M059J (cell line): ENCODE results near the gene MEF2D. TPM values are rescaled to one million over a fixed set of nuclear protein-coding genes. Genes with fewer than 3 reads are reported as not detected.

Experiments used
- DNase-seq: peaks from one replicate; pipeline ENCODE4 v3.0.0-alpha.2; 2012; ENCODE audit warnings: low read depth
- total RNA-seq: library from RNA; depleted of rRNA; stranded (reverse); fragments of >200 nt; shearing (Covaris generic); gene quantifications from 2 replicates; pipeline ENCODE4 v1.2.3, GENCODE V29; 2014

Gene MEF2D
- total RNA-seq, 1 experiment from 2014 or later, result 26.3 TPM

DNA sequence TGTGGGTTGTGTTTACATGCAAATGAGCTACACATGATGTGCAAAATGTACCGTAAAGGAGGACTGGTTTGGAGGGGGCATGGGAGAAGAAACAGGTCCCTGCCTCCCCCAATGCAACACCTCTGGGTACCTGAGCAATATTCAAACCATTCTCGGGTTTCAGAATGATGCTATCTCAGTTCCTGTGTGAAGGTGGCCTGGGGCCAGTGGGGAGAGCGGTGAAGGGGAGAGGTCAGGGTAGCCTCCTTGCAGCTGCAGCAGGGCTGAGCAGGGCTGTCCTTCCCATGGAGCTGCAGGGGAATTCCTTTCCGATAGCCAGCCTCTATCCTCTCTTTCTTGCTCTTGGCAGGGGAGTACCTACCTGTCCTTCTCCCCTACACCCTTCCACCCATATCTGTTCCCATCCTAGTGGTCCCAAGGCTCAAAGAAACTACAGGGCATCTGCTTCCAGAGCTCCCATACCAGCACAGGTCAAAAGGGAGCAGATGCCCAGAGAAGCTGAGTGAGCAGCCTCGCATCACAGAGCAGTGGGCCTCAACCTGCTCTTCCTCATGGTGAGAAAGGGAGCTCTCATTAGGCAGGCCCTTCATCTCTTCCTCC, 11.9 kb downstream of the MEF2D start:
- no peak for DNase-seq

DNA sequence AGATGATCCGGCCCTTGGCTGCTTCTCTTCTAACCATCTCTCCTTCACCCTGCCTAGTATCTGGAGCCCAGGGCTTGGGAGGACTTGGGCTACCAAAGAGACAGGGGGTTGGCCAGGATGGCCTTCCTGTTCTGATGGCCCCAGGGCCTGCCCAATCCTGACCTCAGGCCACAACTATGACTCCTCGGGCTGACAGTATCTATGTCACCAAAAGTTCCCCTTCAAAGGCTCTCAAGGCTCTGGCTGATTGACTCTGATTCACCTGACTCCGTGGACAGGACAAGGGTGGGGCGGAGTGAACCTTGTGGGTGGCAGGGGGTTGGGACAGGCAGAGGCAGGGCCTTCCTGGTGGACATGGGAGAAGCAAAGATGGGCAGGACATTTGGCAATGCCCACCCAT, 12.7 kb downstream of the MEF2D start:
- peak; percentile 38 for DNase-seq

DNA sequence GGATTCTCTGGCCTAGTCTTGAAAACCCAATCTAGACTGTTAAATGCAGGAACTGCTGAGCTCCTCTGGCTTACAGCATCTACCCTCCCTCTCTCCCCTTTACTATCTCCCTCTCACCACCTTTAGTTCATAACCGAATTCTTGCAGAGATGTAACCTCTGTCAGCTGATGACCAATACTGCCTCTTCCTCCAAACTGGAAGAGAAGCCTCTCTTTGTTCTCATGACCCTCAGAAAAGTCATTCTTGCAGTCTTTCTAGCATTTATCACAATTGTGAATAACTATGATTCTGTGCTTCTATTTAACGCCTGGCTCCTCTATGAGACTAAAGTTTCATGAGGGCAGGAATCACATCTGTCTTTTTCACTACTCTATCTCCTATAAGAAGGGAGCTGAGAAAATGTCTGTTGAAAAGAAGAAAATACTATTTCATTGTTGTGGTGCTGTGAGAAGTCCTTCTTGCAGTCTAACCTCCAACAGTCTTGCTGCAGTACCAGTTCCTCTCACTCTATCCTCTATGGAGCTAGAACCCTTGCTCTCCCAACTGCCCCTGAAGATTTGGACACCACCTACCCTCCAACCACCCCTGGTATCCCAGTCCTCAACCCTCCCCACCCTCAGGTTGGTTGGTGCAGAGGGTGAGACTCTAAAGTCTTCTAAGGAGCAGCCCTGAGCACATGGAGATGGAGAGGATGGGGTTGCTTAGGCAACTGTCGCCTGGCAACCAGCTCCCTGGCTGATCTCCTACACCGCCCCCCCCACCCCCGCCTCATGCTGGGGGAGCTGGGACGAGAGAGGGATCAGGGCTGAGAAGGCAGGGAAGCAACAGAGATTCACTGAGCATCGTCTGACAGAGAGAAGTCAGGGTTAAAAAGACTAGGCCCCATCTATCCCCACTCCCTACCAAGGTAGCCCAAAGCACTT, 13.9 kb downstream of the MEF2D start:
- no peak for DNase-seq

DNA sequence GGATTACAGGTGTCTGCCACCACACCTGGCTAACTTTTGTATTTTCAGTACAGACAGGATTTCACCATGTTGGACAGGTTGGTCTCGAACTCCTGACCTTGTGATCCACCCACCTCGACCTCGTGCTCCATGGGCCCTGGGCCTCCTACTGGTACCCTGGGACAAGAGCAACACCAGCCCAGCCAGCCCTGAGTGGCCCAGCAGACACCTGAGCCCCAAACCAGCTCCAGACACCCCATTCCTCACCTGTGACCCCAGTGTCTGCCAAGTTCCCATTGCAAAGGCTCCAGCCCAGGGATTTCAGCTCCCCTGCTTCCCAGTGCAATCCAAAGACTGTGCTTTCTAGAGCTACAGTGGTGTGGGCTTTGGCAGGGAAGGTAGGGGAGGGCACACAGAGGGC, 14.6 kb downstream of the MEF2D start:
- DNase-seq, result no peak

DNA sequence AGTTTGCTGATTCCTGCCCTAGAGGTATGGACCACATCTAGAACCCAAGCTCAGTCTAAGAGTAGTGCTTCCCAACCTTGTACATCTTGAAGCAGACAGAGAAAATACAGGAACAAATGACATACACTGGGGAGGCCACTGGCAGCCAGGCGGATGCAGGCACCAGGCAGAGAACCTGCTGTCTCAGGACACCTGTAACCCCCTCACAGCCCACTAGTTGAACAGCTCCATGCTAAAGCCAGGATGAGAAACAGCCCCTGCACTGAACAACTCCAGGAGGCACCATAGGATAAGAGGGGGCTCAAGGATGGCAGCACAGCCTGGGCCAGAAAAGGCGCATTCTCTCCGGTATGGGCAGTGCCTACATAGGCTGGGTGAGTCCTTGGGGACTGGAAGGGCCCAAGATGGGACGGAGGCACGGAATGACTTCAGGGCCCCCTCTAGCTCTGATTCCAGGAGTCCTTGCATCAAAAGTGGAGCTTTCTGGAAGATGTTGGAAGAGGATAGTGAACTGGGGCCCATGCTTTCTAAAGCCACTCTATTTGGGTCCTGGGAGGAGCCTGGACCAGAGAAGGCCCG, 16.0 kb downstream of the MEF2D start:
- DNase-seq, result no peak

DNA sequence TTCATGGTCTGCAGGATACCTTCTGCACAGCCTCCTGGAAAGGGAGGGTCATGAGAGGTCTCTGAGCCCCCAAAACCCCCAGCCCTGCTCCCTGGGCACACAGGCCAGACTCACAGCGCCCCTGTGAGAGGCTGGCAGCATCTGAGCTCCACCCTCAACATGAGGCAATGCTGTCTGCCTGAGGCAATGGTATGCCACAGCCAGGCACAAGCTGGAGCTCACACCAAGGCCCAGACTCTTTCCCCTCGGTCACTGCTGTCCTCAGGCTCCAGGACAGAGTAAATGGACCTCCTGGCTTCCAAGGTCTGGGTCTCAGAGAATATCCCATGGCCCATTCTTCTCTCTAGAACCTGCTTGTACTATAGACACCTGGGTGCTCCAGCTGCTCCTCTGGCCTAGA, 17.2 kb downstream of the MEF2D start:
- DNase-seq, result no peak

DNA sequence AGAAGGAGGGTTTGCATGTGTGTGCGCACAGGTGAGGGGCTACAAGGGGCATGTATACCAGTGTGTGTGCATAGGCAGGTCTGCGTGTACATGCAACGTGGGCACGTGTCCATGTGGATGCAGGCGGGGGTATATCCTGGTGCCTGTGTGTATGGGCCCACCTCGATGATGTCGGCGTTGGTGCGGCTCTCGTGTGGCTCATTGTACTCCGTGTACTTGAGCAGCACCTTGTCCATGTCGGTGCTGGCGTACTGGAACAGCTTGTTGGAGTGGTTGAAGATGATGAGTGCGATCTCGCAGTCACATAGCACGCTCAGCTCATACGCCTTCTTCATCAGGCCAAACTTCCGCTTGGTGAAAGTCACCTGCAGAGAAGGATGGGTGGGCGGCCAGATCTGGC, 18.3 kb downstream of the MEF2D start:
- no peak for DNase-seq

DNA sequence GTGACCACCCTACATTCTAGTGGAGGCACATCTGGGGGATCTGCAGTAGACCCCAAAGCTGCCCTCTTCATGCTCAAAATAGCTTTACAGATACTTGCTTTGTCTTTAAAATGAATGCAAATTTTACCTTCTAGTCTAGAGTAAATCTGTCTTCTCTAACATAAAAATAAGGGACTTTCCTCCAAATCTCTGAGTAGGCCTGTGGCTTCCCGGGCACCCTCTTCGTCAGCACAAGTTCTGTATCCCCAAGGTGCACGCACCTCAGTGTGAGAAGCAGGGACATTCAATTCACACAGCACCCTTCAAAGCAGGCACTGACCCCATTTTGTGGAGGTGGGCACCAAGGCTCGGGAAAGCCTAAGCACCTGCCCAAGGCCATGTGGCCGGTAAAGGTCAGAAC, 19.0 kb downstream of the MEF2D start:
- no peak for DNase-seq

DNA sequence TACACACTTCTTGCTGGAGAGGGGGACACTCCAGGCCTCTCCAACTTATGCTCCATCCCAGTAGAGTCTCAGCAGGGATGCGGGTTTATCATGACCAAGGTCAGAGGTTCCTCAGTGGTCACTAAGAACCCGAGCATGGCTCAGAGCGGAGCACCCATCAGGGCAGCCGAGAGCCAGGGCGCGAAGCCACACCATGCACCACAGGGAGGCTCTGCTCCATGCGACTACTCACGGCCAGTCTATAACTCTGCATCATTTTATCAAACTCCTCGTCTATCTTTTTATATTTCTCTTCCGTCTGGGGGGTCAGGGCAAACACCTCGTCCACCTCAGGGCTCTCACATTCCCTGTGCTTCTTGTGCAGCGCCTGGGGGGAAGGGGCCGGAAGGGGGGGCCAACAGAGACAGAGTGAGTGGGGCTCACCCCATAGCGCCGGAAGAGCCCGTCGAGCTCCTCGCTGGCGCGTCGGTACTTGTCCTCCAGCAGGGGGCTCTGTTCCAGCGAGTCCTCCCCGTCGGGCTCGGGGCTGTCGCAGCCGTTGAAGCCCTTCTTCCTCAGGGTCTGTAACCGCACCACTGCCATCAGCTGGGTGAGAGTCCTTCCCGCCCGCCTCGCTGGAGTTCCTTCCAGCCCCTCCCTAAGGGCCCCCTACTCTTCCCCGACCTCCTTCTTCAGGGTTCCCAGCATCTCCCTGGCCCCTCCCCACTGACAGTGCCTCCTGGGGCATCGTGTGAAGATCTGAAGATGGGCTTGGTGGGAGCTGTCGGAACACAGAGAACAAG, 20.0 kb downstream of the MEF2D start:
- no peak for DNase-seq

DNA sequence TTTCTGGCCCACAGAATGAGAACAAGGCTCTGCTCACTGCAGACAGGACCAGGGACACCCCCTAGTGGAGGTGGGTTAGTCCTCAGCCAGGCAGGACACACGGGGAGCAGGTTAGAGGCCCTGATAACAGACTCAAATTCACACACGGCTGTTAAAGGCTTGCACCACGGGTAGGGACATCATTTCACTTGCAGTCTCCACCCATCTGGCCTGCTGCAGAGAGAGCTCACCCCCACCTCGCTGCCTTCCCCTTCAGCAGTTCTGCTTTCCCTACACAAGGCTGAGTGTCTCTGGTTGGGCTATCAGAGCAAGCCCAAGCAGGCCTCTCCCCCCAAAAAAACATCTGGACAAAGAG, 20.6 kb downstream of the MEF2D start:
- no peak for DNase-seq

DNA sequence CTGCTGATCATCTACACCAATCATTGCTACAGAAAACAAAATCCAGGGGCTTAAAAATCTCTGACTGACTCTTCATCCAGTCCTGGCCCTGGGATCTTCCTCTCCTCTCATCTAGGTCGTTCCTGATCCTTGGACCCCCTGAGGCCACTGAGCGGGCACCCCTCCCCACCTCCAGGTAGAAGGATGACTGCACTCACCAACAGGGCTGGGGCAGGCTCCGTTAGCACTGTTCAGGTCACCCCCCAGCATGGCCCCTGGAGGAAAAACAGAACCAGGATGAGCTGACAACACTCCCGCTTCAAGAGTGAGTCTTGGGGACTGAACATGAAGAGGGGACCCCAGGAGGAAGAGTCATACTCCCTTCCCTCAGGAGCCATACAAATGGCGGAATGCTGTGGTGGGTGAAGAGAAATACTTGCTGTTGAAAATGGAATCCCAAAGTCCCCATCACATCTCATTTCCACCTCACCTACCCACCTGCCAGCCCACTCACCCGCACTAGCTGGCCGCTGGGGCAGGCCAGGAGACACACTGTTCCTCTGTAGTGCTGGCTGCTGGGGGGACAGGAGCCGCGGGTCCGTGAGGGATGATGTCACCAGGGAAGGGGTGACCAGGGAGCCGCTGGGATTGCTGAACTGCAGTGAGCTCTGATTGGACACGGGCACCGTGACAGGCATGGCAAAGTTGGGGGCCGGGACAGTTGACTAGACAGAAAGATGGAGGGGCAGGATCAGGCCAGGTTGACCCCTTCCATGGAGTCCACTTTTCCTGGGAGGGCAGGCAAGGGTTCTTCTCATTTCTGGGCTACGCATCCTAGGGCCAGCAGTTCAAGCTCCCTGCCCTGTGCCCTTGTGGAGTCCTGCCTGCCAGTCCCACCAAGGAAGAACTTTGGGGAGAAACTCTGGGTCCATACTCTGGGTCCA, 21.2 kb downstream of the MEF2D start:
- no peak for DNase-seq

DNA sequence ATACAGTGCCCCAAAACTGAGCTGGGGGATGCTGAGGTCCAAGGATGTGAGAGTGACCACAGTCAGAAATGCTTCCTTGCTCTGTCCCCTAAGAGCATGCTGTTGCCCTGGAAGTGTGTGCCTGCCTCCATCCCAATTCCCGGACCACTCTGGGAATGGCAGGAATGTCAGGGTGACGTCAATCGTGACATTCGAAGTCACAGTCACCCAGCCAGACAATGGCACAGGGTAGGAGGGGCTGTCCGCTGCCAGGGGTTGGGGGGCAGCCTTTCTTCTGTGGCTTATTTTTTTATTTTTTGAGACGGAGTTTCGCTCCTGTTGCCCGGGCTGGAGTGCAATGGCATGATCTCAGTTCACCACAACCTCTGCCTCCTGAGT, 22.3 kb downstream of the MEF2D start:
- DNase-seq, result no peak

DNA sequence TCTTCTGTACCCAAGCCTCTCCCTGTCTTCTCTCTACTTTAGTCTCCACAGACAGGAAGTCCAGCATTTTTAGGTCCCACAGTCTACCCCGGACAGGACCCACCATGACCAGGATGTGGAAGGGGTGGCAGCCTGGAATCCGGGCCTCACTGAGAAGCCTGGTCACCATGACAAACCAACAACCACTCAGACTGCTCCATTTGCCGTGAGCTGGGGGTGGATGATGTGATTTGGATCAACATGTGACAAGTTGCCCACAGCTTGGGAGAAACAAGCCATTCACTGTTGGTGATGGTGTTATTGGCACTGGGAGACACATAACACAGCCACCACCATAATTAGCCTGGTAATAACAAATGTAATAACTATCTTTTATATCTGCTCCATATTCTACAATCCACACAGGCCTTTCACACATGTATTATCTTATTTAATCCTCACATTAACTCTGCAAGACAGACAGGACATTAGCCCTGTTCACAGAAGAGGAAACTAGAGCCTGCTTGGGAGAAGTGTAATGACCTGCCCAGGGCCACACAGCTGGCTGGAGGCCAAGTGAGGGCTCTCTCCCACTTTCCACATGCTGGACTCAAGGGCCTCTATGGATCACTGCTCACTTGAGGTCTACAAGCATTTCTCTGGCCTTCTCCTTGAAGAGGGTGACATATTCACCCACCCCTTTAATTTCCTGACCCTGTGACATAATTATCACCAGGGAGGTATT, 22.9 kb downstream of the MEF2D start:
- DNase-seq, result peak; percentile 24

DNA sequence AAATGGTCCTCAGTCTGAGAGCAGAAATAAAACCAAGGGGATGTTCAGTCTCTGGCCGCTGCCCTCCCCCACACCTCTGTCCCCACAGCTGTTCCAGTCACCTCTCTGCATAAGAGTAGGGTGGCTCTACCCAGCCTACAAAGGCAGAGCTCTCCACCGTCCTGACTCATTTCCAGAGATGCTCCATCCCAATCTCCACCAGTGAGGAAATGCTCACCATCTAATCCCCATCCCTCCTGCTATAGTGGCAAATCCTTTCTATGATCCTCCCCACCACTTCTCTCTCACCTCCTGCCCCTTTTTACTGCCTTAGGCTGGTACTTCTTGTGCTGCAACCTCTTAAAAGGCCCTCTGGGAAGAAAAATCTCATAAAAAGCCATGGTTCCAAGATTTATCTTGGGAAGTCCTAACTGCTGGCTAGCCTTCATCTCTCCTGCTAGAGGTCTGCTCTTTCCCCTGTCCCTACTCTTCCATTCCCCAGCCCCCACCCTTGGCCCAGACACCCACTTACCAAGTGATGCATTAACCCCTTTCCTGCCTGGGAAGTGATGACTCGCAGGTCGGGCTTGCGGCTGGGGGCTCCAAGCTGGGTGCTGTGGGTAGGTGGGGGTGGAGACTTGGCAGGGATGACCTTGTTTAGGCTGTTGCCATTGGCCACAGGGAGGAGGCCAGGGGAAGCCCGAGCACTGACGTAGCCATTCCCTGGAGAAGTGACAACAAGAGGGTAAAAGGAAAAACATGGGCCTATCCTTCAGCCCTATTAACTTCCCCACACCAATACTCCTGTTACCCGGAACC, 23.9 kb downstream of the MEF2D start:
- DNase-seq, result peak; percentile 77

DNA sequence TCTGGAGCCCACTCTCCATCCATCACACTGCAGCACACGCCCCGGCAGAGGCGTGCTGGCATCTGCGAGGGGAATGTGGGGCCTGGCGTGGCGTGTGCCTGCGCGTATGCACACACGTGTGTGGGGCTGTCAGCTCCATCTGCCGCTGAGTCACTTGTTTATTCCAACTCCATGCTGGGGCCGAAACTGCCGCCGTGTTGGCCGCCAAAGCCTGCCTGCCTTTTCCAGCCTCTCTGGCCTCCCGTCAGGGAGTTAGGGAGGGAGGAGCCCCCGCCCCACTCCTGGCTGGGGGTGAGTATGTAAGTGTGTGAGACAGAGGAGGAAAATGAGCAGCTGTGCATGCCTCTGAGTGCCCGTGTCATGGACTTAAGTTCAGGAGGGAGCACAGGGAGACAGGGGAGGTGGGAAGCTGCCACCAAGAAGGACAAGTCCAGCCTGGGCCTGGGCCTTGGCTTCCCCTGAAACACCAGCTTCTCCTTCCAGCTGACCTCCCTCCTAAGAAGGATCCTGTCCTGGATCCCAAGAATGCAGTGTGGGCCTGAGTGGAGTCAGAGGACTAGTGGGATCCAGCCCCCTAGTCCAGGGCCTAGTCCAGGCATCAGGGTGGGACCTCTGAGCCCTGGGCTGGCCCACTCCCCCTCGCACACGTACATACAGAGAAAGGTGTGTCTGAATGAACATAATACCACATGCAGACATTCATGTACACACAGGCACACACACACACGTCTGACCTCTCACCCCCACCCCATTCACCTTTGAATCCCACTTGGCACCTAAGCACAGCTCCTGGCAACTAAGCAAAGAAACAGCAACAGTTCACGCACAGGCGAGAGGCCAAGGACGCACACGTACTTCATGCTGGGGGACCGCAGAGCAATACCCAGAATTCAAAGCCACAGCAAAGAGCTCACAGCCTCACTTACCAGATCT, 24.7 kb downstream of the MEF2D start:
- DNase-seq, result no peak

DNA sequence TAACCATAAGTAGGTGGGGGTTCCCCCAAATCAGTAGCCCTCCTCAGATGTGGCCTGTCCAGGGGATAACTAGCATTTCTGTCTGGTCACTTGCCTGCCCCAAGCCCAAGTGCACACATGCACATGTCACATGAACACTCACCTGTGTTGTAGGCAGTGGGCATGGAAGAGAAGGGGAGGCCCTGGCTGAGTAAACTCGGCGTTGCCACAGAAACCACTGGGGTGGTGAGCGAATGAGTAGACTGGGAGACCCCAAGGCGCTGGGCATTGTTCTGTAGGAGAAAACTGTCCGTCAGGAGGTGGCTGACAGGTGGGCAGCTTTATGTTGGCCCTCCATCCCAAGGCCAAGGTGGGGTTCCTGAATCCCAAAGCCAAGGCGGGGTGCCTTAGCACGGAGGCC, 25.6 kb downstream of the MEF2D start:
- no peak for DNase-seq

DNA sequence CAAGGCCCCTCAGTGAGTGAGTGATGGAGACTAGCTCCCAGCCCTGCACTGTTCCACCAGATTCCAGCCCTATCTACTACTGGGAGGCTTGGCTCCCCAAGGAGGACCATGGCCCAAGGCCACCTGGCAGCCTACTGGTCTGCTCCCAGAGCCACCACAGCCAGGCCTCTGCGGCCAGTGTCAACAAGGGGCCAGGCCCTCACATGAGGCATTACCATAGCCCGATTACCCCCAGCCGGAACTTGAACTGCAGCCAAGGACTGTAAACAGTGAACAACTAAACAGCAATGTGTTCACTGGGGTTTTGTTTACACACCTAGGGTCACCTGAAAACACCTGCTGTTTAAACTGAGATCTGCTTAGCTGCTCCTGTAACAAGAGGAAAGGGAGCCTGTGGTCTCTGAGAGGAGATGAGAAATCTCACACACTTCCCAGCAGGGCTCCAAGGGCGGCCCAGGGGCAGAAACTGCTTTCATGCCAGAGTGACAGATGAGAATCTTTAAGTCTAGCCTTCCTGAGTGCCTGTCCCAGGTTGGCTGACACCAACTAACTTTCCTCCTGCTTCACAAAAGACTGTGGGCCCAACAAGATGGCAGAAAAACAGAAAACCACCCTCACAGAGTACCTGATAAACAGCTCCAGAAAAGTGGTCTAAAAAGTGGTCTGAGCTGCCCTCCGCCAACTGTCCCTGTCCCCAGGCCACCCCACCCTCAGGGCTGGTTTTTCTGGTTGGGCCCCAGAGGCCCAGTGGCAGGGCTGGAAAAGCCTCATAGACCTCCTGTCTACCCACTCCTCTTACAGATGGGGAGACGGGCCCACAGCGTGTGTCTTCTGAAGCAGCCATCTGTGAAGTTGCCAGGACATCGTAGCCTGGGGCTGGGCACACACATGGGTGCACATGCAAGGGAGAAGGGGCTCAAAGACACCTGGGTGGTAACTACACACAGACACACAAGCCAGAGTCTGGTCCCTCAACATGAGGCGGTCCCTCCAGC, 28.8 kb downstream of the MEF2D start:
- no peak for DNase-seq
